Activated CD8-positive, alpha-beta memory T cell treated with anti-CD3 and anti-CD28 coated beads, Interleukin-2, amount 50 U/mL, for 4 hours (primary cell): ENCODE results near the gene PLXDC2.

Source experiments
- DNase-seq: peaks from one replicate; pipeline ENCODE4 v3.0.0-alpha.2; 2020

The PLXDC2 gene

DNA sequence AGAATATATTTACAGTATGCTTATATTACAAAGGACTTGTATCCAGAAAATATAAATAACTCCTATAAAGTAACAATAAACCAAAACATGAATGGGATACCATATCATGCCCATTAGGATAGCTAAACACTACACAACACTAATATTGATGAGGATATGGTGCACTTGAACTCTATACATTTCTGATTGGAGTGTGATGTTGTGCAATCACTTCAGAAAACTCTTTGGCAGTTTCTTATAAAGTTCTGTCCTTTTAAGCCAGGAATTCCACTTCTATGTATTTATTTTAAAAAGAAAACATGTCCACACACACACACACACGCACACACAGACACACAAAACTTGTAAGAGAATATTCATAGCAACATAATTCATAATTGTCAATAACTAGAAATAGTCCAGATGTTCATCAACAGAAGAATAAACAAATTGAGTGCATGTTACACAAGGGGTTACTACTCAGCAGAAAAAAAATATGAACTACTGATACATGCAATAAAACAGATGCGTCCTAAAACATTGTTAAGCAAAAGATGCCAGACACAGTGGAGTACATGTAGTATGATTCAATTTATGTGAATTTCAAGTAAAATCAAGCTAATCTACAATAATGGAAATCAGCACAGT is 416.0 kb downstream of the PLXDC2 start:
- no peak for DNase-seq

DNA sequence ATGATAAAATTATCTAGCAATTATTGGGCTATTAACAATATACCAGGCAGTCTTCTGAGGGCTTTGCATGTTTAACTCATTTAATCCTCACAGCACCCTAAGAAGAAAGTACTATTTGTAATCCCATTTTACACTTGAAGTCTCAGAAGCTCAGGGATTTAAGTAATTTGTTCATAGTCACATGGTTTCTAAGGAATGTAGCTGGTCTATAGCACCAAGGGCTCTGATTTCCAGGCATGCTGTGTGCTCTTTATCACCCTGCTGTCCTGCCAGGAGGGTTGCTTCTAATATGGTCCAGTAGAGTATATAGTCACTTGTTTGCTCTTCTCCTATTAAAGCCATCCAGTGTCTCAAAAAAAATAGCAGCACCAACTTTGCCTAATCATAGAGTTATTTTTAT is 417.2 kb downstream of the PLXDC2 start:
- DNase-seq: no peak

DNA sequence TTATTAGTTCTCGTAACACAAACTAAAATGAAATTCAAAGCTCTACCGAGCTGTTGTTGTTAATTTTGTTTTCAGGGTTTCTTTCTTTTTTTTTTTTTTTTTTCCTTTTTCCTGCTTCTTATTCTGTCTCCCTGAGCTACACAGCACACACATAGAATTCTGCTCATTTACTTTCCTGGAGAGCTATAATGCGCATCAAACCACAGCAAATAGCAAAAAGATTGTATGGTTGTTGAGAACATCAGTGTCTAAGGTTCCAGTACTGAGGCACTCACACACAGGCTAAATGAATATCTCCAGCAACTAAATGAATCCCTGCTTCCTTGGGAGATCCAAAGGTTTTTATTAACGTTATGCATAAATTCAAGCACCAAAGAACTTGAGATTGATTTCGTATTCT is 418.3 kb downstream of the PLXDC2 start:
- no peak for DNase-seq

DNA sequence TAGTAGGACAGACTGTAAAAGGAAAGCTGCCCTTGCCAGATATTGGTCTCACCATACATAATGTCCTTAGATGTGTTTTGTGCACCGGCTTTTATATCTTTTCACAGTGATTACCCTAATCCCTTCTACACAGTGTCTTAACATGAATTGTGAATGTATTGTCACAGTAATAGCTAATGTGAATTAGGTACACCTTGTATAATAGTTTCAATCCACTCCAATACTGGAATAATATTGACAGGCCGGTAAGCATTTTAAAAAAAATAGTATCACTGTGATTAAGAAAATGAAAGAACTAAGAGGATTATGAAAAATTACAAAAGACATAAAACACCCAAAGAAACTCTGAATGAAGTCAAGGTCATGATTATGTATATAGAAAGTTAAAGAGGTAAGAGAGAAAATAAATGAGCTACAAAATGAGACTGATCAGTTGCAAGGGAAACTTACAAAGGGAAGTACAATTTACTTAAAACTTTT is 420.9 kb downstream of the PLXDC2 start:
- DNase-seq: no peak

DNA sequence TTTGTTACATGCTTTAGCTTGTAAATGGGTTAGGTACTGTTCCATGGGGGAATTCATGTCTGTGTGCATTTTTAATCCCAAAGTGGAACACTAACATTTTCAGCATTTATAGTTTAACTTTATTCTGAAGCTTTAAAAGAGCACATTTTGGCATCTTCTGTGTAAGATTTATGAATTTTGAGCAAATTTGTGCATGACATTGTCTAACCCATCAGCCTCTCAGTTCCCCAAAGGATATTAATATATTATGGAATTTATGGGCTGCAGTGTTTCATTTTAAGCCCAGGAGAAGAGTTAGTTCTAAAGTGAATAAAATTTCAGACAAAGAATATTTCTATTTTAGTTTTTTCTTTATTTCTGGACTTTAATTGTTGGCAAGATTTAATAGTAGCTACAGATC is 421.4 kb downstream of the PLXDC2 start:
- no peak for DNase-seq

DNA sequence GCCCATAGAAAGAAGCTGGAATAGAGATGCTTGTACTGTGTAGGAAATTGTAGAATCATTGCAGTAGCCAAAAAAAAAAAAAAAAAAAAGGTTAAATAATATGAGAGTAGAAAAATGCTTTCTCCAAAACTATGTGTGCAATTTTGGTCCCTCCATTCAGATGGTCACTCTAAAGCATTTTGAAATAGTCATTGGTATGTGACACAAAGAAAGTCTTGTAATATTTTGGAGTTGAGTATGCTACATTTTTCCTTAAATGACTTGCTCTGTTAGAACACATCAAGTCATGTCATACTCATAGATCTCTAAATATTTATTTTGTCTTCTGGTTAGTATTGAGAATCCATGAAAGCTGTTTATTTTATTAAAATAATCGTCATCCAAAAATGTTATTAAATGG is 424.4 kb downstream of the PLXDC2 start:
- no peak for DNase-seq

DNA sequence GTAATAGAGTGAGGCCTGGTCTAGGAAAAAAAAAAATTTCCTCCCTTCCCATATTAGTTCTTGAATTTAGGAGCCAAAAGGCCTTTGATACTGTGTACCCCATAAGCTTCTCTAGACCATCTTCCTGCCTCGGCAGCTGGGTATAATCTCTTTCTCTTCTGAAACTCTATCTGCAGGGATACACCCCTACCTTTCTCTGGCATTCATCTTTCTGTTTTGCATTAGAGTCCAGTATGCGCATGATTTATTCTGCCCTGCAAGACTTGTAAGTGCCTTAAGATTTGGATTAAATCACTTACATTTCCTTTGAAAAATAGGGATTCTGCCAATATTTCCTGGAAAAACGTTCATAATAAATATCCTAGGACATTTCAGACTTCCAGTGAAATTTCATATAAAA is 431.2 kb downstream of the PLXDC2 start:
- DNase-seq: no peak

DNA sequence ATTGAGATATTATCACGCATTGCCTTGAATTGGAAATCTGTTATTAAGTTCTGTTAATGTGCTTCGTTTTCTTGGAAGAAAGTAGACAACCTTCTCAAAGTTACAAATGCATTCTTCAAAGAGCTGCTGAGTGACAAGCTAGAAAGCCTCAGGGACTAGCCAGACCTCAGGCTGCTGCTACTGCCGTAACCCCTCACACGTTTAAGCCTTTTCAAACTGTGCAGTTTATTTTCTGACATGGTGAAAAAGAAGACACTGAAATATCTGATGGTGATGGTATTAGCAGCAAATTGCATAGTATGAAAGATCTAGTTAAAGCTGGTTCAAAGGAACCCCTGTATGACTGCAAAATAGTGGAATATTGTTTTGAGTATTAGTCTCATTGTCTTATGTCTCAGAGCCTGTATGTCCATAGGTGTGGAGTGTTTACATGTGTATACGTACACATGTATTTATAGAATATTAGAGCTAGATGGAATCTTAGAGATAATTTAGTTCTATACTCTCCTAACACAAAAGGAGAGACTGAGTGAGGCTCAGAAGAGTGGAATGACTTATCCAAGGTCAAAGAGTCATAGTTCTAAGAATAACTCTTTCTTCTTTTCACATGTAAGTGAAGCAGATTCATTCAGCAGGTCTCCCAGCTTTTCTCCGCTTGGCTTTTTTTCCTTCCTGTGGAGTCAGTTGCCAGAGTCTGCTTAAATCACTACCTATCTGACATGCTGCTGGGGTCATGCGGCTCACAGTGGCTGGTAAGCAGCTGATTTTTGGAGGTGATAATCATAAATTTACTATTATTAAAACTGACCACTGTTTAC is 431.9 kb downstream of the PLXDC2 start:
- DNase-seq: no peak

DNA sequence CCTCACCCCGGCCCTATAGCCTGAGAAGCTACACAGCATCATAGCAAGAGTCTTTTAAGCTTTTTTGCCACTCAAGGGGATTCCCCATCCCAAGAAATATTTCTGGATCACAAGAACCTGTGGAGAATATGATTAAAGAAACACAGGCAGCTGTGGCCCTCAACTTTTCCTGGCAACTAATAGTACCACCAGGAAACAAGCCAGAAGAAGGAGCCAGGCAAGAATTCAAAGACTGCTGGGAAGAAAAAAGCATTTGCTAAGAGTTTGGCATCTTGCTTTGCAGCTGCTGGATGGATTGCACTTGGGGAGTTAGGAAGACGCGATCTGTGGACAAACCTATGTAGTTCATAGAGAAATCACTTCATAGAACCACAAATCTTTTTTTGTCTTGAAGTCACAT is 437.8 kb downstream of the PLXDC2 start:
- DNase-seq: no peak

DNA sequence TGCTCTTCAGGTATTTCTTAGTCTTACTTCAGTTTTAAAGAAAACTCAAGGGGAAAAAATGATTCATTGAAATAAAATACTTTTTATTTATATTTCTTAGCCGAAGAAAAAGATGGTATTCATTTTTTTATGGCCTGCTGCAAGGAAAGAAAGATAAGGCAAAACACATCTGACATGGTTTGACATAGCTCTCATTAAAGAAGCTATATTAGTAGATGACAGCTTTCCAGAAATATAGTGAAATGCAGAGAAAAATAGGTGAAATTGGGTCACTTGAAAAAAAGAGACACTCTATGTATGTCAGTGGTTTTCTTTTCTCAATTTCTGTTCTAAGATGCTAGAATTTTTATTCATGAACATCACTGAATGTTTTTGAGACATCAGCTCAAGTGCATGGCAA is 438.3 kb downstream of the PLXDC2 start:
- DNase-seq: no peak

DNA sequence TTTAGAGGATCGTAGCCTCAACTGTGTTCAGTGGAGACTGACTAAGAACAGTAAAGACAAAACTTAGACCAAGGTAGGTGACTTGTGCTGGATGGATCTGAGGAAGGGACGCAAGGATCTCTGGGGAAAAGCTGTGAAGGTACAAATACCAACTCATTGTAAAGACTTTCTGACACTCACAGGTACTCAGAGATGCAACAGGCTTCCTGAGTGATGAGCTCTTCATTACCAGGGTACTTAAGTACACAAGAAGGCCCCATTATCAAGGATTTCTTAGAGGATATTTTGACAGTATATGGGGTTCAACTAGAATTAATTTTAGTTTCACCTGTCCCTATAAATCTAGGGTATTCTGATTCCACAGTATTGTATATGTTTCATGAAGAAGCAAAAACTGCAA is 440.7 kb downstream of the PLXDC2 start:
- no peak for DNase-seq

DNA sequence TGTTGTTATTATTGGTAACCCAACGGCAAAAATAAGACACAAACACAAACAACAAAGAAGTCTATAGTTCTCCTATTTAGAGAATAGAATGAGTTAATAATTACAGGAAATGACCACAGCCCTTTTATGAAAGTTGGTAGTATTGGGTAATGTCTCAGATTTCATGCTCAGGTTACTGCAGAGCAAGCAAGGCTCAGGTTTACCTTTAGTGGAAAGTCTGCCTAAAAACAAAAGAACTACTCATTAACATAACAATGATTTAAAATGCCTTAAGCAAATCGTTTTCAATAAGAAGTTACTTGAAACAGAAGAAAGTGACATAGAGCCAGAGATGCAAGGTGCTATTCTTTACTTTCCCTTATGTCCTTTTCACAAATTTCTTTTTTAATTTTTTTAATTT is 441.2 kb downstream of the PLXDC2 start:
- no peak for DNase-seq

DNA sequence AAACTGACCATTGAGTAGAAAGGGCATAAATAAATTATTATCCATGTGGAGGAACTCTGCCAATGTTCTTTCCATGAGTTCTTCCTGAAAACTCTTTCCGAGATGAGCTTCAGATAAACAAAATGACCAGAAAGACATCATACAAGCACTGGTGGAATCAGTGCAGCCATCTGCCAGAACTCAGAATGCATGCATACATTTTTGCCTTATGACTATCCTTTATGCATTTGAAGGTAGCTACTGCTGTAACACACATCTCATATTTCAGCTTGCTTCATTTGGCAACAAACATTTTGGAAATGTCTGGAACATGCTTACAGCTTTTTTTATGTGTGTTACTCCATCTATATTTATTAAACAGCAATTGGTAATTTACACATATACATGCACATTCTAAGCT is 448.9 kb downstream of the PLXDC2 start:
- DNase-seq: no peak

DNA sequence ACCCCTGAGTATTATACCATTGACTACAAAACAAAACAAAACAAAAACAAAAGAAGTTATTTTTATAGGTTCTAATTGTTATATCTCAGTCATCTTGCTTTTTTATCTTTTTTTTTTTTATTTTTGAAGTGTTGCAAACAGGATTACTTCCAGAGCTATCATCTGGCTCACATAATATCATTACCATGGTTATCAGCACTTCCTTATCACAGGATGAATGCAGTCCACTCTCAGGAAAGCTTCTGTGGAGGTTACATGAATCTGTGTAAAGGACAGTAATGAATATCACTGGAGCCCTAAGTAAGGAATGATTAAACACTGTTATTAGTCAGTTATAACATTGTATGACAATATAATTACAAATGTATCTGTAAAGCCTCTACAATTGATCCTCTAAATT is 451.5 kb downstream of the PLXDC2 start:
- no peak for DNase-seq

DNA sequence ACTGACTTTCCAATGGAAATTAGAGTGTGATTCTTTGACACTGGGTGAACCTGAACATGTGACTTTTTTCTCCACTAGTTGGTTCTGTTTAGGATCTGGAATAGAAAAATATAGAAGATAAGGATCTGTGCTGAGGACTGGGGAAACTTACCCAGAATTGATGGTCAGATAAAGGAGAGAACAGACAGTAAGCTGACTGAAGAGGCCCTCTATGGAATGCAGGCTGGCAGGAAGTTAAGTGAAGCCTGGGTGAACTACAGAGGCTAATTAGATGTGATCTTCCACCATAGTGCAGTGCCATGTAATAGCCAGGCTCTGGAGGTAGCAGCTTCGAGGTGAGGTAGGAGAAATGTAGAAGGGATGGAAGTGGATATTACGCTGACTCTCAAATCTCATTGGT is 455.3 kb downstream of the PLXDC2 start:
- DNase-seq: no peak

DNA sequence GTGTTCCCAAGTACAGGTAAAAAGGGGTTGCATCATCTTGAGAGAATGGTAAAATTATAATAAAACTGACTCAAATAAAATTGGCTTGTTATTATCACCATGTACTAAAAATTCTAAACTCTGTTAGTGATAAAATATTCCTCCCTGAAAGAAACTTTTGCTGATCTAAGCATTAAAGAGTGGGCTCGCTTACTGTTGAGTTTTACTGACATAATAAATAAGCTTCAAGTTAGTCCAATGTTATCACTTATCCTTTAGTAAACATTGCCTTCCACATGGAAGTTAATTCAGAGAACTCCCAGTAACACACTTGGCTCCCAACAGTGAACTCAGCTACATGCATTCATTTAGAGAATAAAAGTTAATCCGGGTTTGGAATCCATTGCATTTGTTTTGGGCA is 456.4 kb downstream of the PLXDC2 start:
- DNase-seq: no peak

DNA sequence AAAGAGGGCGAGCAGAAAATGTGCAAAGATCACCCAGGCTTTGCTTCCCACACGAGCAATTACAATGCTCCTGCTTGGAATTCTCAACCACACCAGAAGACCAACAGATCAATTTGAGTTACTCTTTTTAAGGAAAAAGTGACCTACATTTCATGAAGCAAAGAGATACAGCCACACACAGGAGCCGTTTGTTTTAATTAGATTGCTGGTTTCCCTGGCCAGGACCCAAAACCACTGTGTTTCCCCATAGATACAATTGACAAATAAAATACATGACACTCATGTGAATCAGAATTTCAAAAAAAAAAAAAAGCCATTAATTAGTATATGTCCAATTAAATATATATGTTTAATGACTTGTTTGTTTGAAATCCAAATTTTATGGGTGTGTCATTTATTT is 458.3 kb downstream of the PLXDC2 start:
- DNase-seq: no peak

DNA sequence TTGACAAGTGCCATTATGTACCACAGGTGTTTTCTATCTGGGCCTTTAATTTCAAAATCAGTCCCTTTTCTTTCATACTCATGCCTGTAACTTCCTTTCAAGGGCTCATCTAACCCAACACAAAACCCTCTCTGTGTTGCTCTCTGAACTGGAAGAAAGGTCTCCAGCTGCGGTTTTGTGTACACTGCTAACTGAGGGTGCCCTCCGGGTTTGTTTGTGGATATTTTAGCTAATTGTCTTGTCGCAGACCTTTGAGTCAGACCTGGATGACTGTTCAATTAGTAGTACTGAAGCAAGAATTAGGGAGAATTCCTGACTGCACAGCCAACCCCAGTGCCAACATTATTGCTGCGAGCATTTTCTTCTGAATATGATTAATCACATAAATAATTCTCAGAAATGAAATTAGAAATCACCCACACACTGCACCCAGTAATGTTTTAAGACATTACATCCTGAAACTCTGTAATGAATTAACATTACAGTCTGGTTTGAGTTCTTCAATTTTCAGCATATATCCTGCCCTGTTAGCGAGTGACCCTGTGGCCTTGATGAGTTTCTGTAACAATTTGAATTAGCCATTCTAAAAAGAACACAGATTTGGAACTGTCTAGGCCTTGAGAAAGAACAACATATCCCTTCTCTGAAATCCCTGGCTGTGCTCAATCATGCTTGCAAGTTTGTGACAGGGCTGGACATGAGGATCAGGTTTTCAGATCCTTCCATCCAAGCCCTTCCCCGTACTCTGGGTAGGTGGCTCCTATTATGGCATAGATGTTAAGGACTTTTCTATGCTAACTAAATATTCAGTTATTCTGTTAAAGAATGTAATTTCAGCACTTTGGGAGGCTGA is 460.1 kb downstream of the PLXDC2 start:
- no peak for DNase-seq

DNA sequence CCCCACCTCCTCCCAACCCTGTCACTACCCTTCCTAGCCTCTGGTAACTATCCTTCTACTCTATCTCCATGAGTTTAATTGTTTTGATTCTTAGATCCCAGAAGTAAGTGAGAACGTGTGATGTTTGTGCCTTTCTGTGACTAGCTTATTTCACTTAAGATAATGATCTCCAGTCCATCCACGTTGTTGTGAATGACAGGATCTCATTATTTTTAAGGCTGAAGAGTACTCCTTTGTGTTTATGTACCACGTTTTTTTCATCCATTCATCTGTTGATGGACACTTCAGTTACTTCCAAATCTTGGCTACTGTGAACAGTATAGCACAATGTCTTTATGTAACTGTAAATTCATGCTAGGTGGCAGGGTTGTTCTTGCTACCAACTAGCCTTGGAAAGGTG is 461.6 kb downstream of the PLXDC2 start:
- DNase-seq: no peak

DNA sequence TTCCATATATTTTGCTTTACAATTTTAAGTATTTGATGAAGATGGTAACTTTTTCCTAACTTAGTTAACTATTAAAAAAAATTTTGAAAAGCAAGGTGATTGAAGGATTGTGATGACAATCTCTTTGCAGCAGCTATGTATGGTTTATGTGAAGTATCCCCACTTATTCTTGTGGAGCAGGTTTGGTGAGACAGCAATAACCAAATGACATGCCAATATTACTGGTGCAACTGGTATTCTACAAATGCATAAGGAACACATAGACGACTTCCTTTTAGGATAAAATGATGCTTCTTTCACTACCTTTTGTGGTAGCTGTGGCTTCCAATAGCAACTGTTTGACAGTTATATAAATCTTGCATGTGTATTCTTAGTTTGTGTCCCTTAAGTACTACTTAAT is 465.3 kb downstream of the PLXDC2 start:
- DNase-seq: no peak

DNA sequence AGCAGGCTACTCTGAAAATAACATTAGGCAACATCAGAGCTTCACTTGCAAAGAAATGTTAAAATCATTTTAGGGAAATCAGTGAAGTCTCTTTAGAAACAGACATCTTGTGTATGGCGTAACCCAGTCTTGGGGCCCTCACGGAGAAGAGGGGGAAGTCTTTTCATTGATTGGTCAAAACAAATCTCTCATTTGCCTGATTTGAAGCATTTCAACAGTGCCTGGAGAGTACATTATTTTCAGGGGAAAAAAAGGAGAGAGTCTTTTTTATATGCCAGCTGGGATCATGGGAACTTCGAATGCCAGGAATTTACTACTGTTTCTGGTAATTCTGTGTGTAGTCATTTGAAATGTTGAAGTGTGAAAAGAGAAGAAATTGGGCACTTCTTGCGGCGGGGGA is 471.4 kb downstream of the PLXDC2 start:
- DNase-seq: no peak

DNA sequence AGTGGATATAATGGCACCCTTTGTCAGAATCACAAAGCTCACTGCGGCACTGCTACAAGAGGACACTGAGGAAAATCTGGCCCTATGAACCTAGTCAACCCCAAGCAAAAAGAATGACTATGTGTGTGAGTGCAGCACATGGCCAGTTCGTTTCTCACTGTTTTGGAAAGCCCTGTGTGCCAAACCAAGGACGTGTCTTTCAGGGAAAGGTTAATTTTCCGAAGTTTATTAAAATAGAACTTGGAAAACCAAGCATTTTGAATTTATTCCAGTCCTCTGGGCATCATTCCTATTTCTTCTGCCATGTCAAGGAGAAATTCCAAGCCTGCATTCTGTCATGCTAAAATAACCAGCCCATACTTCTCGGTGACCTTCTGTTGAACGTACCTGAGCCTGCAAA is 471.8 kb downstream of the PLXDC2 start:
- no peak for DNase-seq

DNA sequence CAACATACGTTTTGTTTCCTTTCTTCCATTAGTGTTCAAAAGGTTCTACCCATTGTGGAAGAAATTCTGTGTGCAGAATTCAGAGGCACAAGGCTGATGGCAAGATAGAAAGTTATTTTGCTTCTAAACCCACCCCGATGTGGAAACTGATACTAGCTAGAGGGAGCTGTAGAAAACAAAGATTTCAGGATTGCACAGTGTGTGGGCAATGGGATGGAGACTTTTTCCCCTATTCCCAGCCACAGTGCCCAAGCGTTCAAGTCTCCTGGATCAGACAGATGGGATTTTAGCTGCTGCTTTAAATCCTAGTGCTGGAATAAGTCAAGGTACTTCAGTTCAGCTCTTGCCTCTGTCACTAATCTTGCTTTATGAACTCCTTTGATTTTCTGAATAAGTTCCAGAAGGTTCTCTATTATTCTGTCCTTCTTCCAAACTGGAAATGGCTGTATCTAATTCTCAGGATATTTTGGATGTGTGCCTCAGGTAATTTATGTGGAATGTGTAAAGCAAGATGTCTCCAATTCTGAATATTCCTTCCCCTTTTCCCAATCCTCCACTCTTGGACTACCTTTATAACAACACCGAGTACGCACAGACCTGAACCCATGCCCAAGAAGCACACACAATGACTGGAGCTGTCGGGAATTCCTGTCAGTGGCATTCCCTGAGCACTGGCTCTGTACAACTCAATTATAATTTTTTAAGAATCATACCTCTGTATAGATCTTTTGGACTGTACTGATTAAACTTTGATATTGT is 473.0 kb downstream of the PLXDC2 start:
- DNase-seq: no peak
